ENCODE data around the gene PFKP.

GRCh38 chr10:3062502-3063186 lies 4.7 kb upstream of the PFKP start:
- TF ChIP-seq CTCF (conservative IDR thresholded peaks at IDR 0.05; ENCODE audit: low read length): no peak
- no peak for TF ChIP-seq EZH2phosphoT487 (IDR thresholded peaks at IDR 0.05; ENCODE audit: borderline replicate concordance)
